Body of pancreas (tissue), 4 donors: ENCODE measurements around the gene IFI27L1. TPM values are rescaled to one million over a fixed set of nuclear protein-coding genes. Genes with fewer than 3 reads are reported as not detected.

Experiments
- ATAC-seq: fragments of 150-250 bp; one replicate; pipeline ENCODE4 v1.9.1; 2016
- DNase-seq, 4 donors: peaks; one replicate each; pipeline ENCODE4 v3.0.0-alpha.2; 2019
- H3K27ac ChIP-seq, 4 donors: fragments of 200-600 bp; sonication (generic); 1 replicate in 3 of 4; 2 replicates in 1 of 4; pipeline versions ENCODE4 v1.5.1 to v1.6.1; 2016 to 2019; ENCODE audit warnings: mild to moderate bottlenecking in 1 of 4, mixed read lengths in 1 of 4, moderate library complexity in 1 of 4
- H3K27me3 ChIP-seq, 2 donors: fragments of 200-600 bp; sonication (generic); one replicate each; pipeline ENCODE4 v1.6.0; 2016; ENCODE audit warnings: mild to moderate bottlenecking in 1 of 2
- H3K36me3 ChIP-seq, 2 donors: fragments of 200-600 bp; sonication (generic); replicated peaks in 1 of 2; 2 replicates each; pipeline ENCODE4 v1.5.1; 2016; ENCODE audit warnings: low read depth in 2 of 2; ENCODE audit not compliant: insufficient read depth in 1 of 2
- H3K4me1 ChIP-seq: fragments of 200-600 bp; sonication (generic); one replicate; pipeline ENCODE4 v1.6.0; 2016
- H3K4me3 ChIP-seq, 2 donors: fragments of 200-600 bp; sonication (generic); 1 replicate in 1 of 2; 2 replicates in 1 of 2; pipeline ENCODE4 v1.5.1; 2016 to 2019
- H3K9me3 ChIP-seq, 3 donors: fragments of 200-600 bp; sonication (generic); 1 replicate in 2 of 3; 2 replicates in 1 of 3; pipeline ENCODE4 v1.5.1; 2016
- POLR2A ChIP-seq, 3 donors: fragments of 450-650 bp; IDR thresholded peaks; one replicate each; pipeline ENCODE4 v1.6.1; 2016; ENCODE audit warnings: antibody characterized with exemption in 3 of 3, mild to moderate bottlenecking in 2 of 3
- WGBS, 2 donors: methylation state at CpG; one replicate each; pipeline ENCODE4 v1.1.5; 2017; 5-methylcytosine and 5-hydroxymethylcytosine counted together
- intact Hi-C: fragments of 100-400 bp; cut with DNase I; formaldehyde crosslinking; loops from one replicate; pipeline ENCODE4 v1.15.1; 2023
- total RNA-seq, 2 donors: library from RNA; depleted of rRNA; stranded (reverse); fragments of >200 nt; gene quantifications; one replicate each; pipeline ENCODE4 v1.1.0, GENCODE V29; 2016
- TF ChIP-seq, protein P1 (sequence below), 7 experiments: fragments of 450-650 bp in 4 of 7; fragments of 200-600 bp in 3 of 7; sonication (generic) in 3 of 7; IDR thresholded peaks; one replicate each; pipeline ENCODE4 v1.5.1; 2016 to 2019; ENCODE audit warnings: antibody characterized with exemption in 7 of 7

The IFI27L1 gene
- total RNA-seq, 2 donors from 2014 or later: 3.4 to 5.6 TPM

DNA sequence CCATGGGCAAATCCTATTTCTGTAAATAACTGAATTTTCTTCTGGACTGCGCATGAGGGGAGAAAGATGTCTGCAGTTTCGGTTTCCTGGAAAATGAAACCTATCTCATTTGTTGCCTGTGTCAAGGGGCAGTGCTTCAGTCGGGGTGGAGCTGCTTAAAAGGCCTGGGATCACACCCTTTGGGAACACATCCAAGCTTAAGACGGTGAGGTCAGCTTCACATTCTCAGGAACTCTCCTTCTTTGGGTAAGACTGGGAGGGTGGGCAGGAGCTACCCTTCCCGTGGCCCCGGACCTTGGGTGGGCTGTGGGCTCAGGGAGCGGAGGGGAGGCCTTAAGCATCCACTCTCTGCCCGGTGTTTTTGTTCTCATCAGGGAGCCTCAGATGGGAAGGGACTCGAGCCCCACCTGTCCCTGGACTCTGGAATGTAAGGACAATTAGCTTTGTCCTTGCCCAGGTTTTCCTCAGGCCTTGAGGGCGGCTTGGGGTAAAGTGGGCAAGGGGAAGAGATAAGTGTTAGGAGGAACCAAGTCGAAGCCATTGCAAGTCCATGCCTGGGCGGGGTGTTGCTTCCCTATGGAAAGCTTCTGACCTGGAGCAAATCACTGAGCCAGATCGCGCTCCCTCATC is 29.6 kb downstream of the IFI27L1 start, which contains the start of gene IFI27:
TSS of gene IFI27 (plus strand) at position 185 of the 630 bp plus-strand sequence.
- TF ChIP-seq, protein P1, sequence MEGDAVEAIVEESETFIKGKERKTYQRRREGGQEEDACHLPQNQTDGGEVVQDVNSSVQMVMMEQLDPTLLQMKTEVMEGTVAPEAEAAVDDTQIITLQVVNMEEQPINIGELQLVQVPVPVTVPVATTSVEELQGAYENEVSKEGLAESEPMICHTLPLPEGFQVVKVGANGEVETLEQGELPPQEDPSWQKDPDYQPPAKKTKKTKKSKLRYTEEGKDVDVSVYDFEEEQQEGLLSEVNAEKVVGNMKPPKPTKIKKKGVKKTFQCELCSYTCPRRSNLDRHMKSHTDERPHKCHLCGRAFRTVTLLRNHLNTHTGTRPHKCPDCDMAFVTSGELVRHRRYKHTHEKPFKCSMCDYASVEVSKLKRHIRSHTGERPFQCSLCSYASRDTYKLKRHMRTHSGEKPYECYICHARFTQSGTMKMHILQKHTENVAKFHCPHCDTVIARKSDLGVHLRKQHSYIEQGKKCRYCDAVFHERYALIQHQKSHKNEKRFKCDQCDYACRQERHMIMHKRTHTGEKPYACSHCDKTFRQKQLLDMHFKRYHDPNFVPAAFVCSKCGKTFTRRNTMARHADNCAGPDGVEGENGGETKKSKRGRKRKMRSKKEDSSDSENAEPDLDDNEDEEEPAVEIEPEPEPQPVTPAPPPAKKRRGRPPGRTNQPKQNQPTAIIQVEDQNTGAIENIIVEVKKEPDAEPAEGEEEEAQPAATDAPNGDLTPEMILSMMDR (IDR thresholded peaks at IDR 0.05): no peak
- TF ChIP-seq POLR2A (IDR thresholded peaks at IDR 0.05): peak in 2 of 3 donors; percentile 37 to 43
- DNase-seq (peak in 2 of 4 donors; percentile 25 to 26), ATAC-seq (peak; percentile 39)
- intact Hi-C loops: no loop called here
- Histone ChIP-seq H3K9me3 (no peaks in the 10 kb centered on the region), H3K27me3 (no peaks in the 10 kb centered on the region), H3K36me3 (no peaks in the 10 kb centered on the region), H3K4me1 (peaks cover 9% of the 10 kb centered on the region), H3K27ac (peak within 1 kb of the TSS in 1 of 4 donors; percentile 21), H3K4me3 (no peak within 1 kb of the TSS)
- WGBS, 2 donors: 71 to 74% methylated on average over 9 to 14 of the region's 14 CpGs

GRCh38 chr14:94111276-94112095 is 30.4 kb downstream of the IFI27L1 start:
- H3K4me1 ChIP-seq: peaks cover 9% of the 10 kb centered on the region
- no peak overlapping the region for H3K4me3 ChIP-seq
- H3K36me3 ChIP-seq: no peaks in the 10 kb centered on the region
- ATAC-seq (no peak), DNase-seq (no peak)
- no peaks in the 10 kb centered on the region for H3K9me3 ChIP-seq
- no peak for TF ChIP-seq POLR2A (IDR thresholded peaks at IDR 0.05)
- TF ChIP-seq, protein P1 (IDR thresholded peaks at IDR 0.05): no peak
- no peaks in the 10 kb centered on the region for H3K27me3 ChIP-seq
- H3K27ac ChIP-seq: no peak overlapping the region
- intact Hi-C loops: no loop called here
- WGBS, 2 donors: 77% methylated on average over 11 to 19 of the region's 20 CpGs

DNA sequence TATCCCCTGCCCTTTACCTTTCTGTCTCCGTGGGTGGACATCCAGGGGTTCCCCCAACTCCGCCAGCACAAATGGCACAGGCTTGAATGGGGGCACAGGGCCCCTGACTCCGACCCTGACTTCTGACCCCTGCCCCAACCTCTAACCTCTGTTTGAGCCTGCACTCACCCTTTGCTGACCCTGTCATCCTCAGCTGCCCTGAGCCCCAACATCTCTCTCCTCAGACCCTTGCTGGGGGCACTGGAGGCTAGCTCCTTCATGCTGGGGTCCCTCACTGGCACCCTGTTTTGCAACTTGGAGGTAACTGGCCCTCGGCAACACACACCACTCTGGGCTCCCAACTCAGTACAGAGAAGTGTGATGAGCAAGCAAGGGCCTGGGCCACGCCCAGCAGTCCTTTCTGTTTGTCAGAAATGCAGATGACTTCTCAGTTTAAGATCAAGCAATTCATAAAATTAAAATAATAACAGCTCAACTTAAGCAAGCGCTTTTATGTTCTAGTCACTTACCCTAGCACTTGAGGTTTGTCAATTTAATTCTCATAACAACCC is 31.5 kb downstream of the IFI27L1 start:
- Histone ChIP-seq H3K27ac (no peak overlapping the region), H3K27me3 (no peaks in the 10 kb centered on the region), H3K36me3 (no peaks in the 10 kb centered on the region), H3K9me3 (no peaks in the 10 kb centered on the region), H3K4me1 (peaks cover 9% of the 10 kb centered on the region), H3K4me3 (no peak overlapping the region)
- ATAC-seq (no peak), DNase-seq (no peak)
- intact Hi-C loops: no loop called here
- TF ChIP-seq, protein P1 (IDR thresholded peaks at IDR 0.05): no peak
- TF ChIP-seq POLR2A (IDR thresholded peaks at IDR 0.05): no peak
- WGBS, 2 donors: 76 to 81% methylated on average over 6 of the region's 6 CpGs

GRCh38 chr14:94113073-94113472 is 32.0 kb downstream of the IFI27L1 start:
- Histone ChIP-seq H3K27ac (peak overlapping the region in 1 of 4 donors; percentile 14), H3K4me1 (peaks cover 9% of the 10 kb centered on the region), H3K9me3 (no peaks in the 10 kb centered on the region), H3K4me3 (no peak overlapping the region), H3K27me3 (no peaks in the 10 kb centered on the region), H3K36me3 (no peaks in the 10 kb centered on the region)
- DNase-seq: no peak
- intact Hi-C loops: no loop called here
- TF ChIP-seq POLR2A (IDR thresholded peaks at IDR 0.05): no peak
- TF ChIP-seq, protein P1 (IDR thresholded peaks at IDR 0.05): no peak
- 76 to 82% methylated on average over 7 of the region's 7 CpGs for WGBS, 2 donors
- no peak for ATAC-seq
